Measurements from ENCODE around the gene TGM6.

TGM6 gene

DNA sequence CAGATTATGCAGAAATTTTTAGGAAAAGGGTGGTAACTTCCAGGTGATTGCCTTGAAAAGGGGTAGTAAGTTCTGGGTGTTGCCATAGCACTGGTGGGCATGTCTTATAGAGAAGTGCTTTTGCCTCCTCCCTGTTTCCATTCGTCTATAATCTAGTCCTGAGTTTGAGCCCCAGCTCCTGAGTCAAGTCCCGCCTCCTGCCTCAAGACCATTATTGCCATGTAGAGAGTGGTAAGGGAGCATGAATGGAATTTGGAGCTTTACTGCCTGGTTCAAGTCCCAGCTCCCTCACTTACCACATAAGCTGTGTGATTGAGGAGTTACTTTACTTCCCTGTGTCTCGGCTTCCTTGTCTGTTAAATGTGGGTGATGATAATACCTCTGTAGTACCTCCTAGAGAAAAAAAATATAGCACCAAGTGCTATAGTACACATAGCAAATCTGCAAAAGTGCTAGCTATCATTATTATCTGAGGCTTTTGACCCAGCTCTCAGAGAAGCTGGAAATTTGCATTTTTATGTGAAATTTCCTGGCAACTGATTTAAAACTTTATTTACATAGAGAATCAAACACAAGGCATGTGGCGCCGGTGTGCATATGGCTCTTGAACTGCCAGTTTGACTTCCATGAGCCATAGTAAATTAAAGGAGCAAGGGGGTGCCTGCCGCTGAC, 36.0 kb downstream of the TGM6 start:
- DNase-seq (ENCODE audit: low read depth), result no peak
- H3K4me3 ChIP-seq (ENCODE audit: low read depth, low read length), result no peak overlapping the region
- TF ChIP-seq CTCF (IDR thresholded peaks at IDR 0.05; ENCODE audit: low read depth, low read length, missing control alignments), result no peak

- TF ChIP-seq CTCF (IDR thresholded peaks at IDR 0.05; ENCODE audit: low read depth, low read length, missing control alignments), result no peak
- no peak overlapping the region for H3K4me3 ChIP-seq (ENCODE audit: low read depth, low read length)
- no peak for DNase-seq (ENCODE audit: low read depth)
Observed at GRCh38 chr20:2417213-2417541, 36.5 kb downstream of the TGM6 start.

DNA sequence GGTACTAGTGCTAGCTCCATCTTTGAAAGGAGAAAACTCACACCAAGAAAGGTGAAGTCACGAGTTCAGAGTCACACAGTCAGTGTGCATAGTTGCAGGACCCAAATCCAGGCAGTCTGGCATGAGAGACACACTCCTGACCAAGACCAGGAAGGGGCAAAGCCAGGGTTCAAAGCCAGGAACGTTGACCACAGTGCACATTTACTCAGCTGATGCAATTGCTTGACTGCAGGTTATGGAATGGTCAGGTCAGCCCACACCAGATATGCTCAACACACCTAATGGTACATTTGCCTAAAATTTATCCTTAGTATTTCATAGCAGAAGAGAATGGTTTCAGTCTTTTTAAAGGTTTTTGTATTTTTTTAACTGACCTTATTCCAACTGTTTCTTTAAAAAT, 37.7 kb downstream of the TGM6 start:
- H3K4me3 ChIP-seq (ENCODE audit: low read depth, low read length), result no peak overlapping the region
- no peak for DNase-seq (ENCODE audit: low read depth)
- TF ChIP-seq CTCF (IDR thresholded peaks at IDR 0.05; ENCODE audit: low read depth, low read length, missing control alignments), result no peak

GRCh38 chr20:2420510-2420909, 39.8 kb downstream of the TGM6 start:
- no peak overlapping the region for H3K4me3 ChIP-seq (ENCODE audit: low read depth, low read length)
- DNase-seq (ENCODE audit: low read depth), result no peak
- TF ChIP-seq CTCF (IDR thresholded peaks at IDR 0.05; ENCODE audit: low read depth, low read length, missing control alignments), result no peak

DNA sequence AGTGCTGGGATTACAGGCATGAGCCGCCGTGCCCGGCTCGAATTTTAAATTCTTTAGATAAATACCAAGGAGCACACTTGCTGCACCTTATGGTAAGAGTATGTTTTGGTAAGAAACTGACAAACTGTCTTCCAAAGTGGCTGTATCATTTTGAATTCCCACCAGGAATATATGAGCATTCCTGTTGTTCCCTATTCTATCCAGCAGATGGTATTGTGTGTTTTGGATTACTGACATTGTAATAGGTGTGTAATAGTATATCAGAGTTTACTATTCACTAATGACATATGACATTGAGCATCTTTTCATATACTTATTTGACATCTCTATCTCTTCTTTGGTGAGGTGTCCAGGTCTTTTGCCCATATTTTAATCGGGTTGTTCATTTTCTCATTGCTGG, 40.5 kb downstream of the TGM6 start:
- no peak overlapping the region for H3K4me3 ChIP-seq (ENCODE audit: low read depth, low read length)
- TF ChIP-seq CTCF (IDR thresholded peaks at IDR 0.05; ENCODE audit: low read depth, low read length, missing control alignments), result no peak
- DNase-seq (ENCODE audit: low read depth), result no peak

DNA sequence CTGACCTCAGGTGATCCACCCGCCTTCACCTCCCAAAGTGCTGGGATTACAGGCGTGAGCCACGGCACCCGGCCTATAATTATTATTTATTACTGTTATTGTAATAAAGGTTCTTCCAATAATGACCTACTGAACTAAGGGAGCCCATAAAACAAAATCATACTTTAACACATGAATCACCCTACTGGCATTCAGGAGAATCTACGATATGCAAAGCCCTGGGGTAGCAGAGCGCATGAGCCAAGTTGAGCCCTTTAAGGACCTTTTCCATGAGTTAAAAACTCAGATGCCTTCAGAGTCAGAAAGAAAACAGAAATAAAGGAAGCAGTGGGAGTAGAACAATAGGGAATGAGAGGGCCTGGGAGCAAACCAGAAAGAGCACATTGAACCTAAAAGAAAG, 48.4 kb downstream of the TGM6 start:
- no peak for DNase-seq (ENCODE audit: low read depth)

More for the DNA sequence above, 48.4 kb downstream of the TGM6 start:
- no peak for TF ChIP-seq CTCF (IDR thresholded peaks at IDR 0.05; ENCODE audit: low read depth, low read length, missing control alignments)
- no peak overlapping the region for H3K4me3 ChIP-seq (ENCODE audit: low read depth, low read length)
